ENCODE results near the gene P3H2. TPM values are rescaled to one million over a fixed set of nuclear protein-coding genes. Genes with fewer than 3 reads are reported as not detected.
"Not testable (repeated sequence)": the region's sequence is repeated elsewhere in the genome, so short reads cannot be mapped to it uniquely, and the experiment has no call there.

P3H2 gene
- total RNA-seq, 1 experiment from 2014 or later = 0.76 TPM

DNA sequence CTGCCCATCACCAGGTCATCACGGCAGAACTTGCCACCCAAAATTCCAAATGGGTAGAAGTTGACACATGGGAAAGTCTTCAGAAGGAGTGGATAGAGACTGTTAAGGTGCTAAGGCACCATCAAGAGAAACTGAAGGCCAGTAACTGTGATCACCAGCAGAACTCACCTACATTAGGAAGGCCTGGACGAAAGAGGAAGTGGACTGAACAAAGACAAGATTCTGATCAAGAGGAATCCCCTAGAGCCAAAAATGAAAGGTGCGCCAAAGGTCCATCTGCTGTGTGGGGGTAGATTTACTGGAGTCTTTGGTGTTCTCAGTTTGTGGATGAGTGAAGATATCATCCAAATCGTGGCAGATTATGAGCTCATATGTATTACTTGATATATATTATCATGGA is 46.3 kb upstream of the P3H2 start:
- Histone ChIP-seq H3K79me2 (ENCODE audit: insufficient read depth, low read length) (no peaks in the 10 kb centered on the region), H3K9me3 (ENCODE audit: control insufficient read depth in 1 of 2, insufficient read depth in 1 of 2, low read depth in 1 of 2, low read length in 2 of 2) (no peaks in the 10 kb centered on the region), H3K27me3 (ENCODE audit: insufficient read depth, low read length) (no peaks in the 10 kb centered on the region), H3K9ac (ENCODE audit: low read length) (no peak overlapping the region), H3K4me3 (replicated peaks in 1 of 2; ENCODE audit: low read depth in 1 of 2, low read length in 2 of 2) (no peak overlapping the region), H3K27ac (ENCODE audit: low read depth, low read length) (no peak overlapping the region), H2AFZ (ENCODE audit: low read depth, low read length, poor library complexity, severe bottlenecking) (no peak overlapping the region), H3K4me1 (ENCODE audit: control insufficient read depth in 1 of 2, insufficient read depth in 2 of 2, low read length in 2 of 2) (no peaks in the 10 kb centered on the region), H3K36me3 (ENCODE audit: control insufficient read depth in 1 of 2, insufficient read depth in 2 of 2, low read length in 2 of 2) (no peaks in the 10 kb centered on the region), H3K4me2 (ENCODE audit: low read length) (no peak overlapping the region), H3K9me2 (ENCODE audit: insufficient read depth) (no peaks in the 10 kb centered on the region), H4K20me1 (ENCODE audit: insufficient read depth) (no peaks in the 10 kb centered on the region)
- ChIA-PET POLR2A (no interaction called here), CTCF (no interaction called here), RAD21 (ENCODE audit: low non-redundant PET in 1 of 2, low total read pairs in 2 of 2, uncharacterized antibody in 2 of 2, unreplicated experiment in 2 of 2) (no interaction called here)
- TF ChIP-seq EZH2 (IDR thresholded peaks at IDR 0.05) (no peak), SIN3A (IDR thresholded peaks at IDR 0.05; ENCODE audit: low read depth) (no peak), CEBPB (IDR thresholded peaks at IDR 0.05; ENCODE audit: low read depth) (no peak), RAD21 (IDR thresholded peaks at IDR 0.05; ENCODE audit: low read depth) (no peak)
- ATAC-seq (no peak), DNase-seq (ENCODE audit: low read depth, low spot score) (no peak)
- intact Hi-C loops (cut with micrococcal nuclease) = no loop called here
- BruUV-seq (replicated peaks) = no TSS peak

DNA sequence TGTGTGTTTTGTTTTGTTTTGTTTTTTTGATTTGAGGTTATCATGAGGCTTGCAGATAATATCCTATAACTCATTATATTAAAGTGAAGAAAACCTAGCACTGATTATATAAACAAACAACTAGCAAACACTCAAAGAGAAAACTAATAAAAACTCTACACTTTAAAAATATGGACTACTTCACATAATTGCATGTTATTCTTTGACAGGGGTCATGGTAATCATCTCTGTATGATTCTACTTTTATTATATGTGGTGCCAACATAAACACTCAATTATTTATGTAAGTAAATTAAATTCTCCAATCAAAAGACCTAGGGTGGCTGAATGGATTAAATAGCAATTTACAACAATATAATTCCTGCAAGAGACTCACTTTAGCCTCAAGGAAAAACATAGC is 44.6 kb upstream of the P3H2 start:
- Histone ChIP-seq H4K20me1 (ENCODE audit: insufficient read depth) (no peaks in the 10 kb centered on the region), H3K36me3 (ENCODE audit: control insufficient read depth in 1 of 2, insufficient read depth in 2 of 2, low read length in 2 of 2) (no peaks in the 10 kb centered on the region), H3K4me2 (ENCODE audit: low read length) (no peak overlapping the region), H3K27ac (ENCODE audit: low read depth, low read length) (no peak overlapping the region), H3K9ac (ENCODE audit: low read length) (no peak overlapping the region), H3K4me3 (replicated peaks in 1 of 2; ENCODE audit: low read depth in 1 of 2, low read length in 2 of 2) (no peak overlapping the region), H2AFZ (ENCODE audit: low read depth, low read length, poor library complexity, severe bottlenecking) (no peak overlapping the region), H3K9me2 (ENCODE audit: insufficient read depth) (no peaks in the 10 kb centered on the region), H3K4me1 (ENCODE audit: control insufficient read depth in 1 of 2, insufficient read depth in 2 of 2, low read length in 2 of 2) (no peaks in the 10 kb centered on the region), H3K27me3 (ENCODE audit: insufficient read depth, low read length) (no peaks in the 10 kb centered on the region), H3K9me3 (ENCODE audit: control insufficient read depth in 1 of 2, insufficient read depth in 1 of 2, low read depth in 1 of 2, low read length in 2 of 2) (no peaks in the 10 kb centered on the region), H3K79me2 (ENCODE audit: insufficient read depth, low read length) (no peaks in the 10 kb centered on the region)
- intact Hi-C loops (cut with micrococcal nuclease) = no loop called here
- ChIA-PET RAD21 (ENCODE audit: low non-redundant PET in 1 of 2, low total read pairs in 2 of 2, uncharacterized antibody in 2 of 2, unreplicated experiment in 2 of 2) (no interaction called here), CTCF (no interaction called here), POLR2A (no interaction called here)
- ATAC-seq = no peak
- no TSS peak for BruUV-seq (replicated peaks)
- DNase-seq (ENCODE audit: low read depth, low spot score) = no peak
- TF ChIP-seq POLR2AphosphoS5 (IDR thresholded peaks at IDR 0.05; ENCODE audit: low read depth, low read length) = no peak
- TF ChIP-seq, protein P1, sequence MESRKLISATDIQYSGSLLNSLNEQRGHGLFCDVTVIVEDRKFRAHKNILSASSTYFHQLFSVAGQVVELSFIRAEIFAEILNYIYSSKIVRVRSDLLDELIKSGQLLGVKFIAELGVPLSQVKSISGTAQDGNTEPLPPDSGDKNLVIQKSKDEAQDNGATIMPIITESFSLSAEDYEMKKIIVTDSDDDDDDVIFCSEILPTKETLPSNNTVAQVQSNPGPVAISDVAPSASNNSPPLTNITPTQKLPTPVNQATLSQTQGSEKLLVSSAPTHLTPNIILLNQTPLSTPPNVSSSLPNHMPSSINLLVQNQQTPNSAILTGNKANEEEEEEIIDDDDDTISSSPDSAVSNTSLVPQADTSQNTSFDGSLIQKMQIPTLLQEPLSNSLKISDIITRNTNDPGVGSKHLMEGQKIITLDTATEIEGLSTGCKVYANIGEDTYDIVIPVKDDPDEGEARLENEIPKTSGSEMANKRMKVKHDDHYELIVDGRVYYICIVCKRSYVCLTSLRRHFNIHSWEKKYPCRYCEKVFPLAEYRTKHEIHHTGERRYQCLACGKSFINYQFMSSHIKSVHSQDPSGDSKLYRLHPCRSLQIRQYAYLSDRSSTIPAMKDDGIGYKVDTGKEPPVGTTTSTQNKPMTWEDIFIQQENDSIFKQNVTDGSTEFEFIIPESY (IDR thresholded peaks at IDR 0.05; ENCODE audit: extremely low read depth, insufficient replicate concordance, low read length) = no peak
- TF ChIP-seq EZH2phosphoT487 (IDR thresholded peaks at IDR 0.05; ENCODE audit: borderline replicate concordance) = no peak

DNA sequence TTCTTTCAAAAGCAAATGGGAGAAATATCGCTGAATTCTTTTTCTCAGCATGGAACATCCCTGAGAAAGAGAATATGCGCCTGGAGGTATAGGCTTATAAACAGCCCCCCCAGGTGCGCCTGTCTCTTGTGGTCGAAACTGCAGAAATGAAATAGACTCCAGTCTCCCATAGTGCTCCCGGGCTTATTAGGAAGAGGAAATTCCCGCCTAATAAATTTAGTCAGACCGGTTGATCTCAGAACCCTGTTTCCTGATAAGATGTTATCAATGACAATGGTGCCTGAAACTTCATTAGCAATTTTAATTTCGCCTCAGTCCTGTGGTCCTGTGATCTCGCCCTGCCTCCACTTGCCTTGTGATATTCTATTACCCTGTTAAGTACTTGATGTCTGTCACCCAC is 41.3 kb upstream of the P3H2 start:
- H3K36me3 ChIP-seq (ENCODE audit: control insufficient read depth in 1 of 2, insufficient read depth in 2 of 2, low read length in 2 of 2); H3K9ac ChIP-seq (ENCODE audit: low read length); H3K9me3 ChIP-seq (ENCODE audit: control insufficient read depth in 1 of 2, insufficient read depth in 1 of 2, low read depth in 1 of 2, low read length in 2 of 2); H3K4me1 ChIP-seq (ENCODE audit: control insufficient read depth in 1 of 2, insufficient read depth in 2 of 2, low read length in 2 of 2); H3K9me2 ChIP-seq (ENCODE audit: insufficient read depth); H3K27ac ChIP-seq (ENCODE audit: low read depth, low read length); RAD21 ChIA-PET (ENCODE audit: low non-redundant PET in 1 of 2, low total read pairs in 2 of 2, uncharacterized antibody in 2 of 2, unreplicated experiment in 2 of 2); ATAC-seq; H2AFZ ChIP-seq (ENCODE audit: low read depth, low read length, poor library complexity, severe bottlenecking); H3K4me2 ChIP-seq (ENCODE audit: low read length); intact Hi-C loops (cut with micrococcal nuclease); POLR2A ChIA-PET; DNase-seq (ENCODE audit: low read depth, low spot score); H3K4me3 ChIP-seq (replicated peaks in 1 of 2; ENCODE audit: low read depth in 1 of 2, low read length in 2 of 2); H3K79me2 ChIP-seq (ENCODE audit: insufficient read depth, low read length); H3K27me3 ChIP-seq (ENCODE audit: insufficient read depth, low read length); BruUV-seq (replicated peaks); H4K20me1 ChIP-seq (ENCODE audit: insufficient read depth); CTCF ChIA-PET: not testable (repeated sequence)

All from HCT116 (cell line).